Posterior cingulate gyrus (tissue), 11 donors: Measurements from ENCODE around the gene SMC6.

Experiments
- DNase-seq, 10 donors: peaks; one replicate each; pipeline versions ENCODE4 v3.0.0 to v3.0.0-alpha.2; 2020 to 2021; ENCODE audit warnings: mixed read lengths in 3 of 10
- intact Hi-C: fragments of 100-400 bp; cut with DNase I; formaldehyde crosslinking; loops from one replicate; pipeline ENCODE4 v1.15.1; 2023

The SMC6 gene

DNA sequence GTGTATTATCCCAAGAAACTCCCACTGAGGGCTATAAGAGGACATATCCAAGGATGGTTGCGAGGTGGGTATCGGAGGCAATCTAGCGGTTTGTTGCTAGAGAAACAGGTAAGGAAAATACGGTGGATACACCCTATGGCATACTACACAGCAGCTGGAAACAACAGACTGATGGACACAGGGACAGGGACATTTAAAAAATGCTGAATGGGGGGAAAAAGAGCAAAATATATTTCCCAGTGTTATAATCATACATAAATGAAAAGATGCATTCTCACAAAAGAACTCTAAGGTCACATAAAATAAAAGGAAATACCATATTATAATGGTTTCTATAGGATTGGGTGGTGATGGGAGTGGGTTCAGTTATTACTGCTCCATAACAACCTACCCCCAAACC lies 95.9 kb downstream of the SMC6 start:
- DNase-seq = no peak
- intact Hi-C loops = no loop called here

DNA sequence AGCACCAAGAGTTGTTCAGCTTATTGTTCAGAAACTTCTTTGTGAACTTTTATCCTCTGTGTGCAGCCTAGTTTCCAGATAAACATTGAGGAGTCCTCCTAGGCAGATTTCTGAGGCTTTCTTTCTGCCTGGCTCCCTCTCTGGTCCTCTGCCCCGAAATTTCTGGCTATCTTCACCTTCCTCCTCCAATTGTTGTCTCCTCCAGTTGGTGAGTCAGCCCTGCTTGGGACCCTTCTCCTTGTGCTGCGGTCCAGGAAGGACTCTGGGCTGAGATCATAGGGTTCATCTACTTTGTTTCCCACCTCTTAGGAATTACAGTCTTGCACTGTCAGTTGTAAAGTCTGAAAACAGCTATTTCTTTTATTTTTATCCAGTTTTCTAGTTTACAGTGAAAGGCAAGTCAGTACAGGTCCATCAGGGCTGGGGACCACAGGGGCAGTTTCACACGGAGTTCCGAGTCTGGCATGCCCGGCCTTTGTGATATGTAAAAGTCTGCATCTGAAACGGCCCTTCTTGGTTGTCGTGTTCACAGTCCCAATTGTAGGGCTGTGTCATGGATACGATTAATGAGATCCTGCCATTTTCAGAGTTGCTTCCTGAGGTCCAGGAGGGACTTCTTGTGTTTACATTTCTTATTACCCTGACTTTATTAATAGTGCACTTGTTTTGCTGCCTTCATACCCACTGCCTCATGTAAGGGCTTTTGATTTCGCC lies 100.8 kb downstream of the SMC6 start:
- intact Hi-C loops = no loop called here
- DNase-seq = no peak

DNA sequence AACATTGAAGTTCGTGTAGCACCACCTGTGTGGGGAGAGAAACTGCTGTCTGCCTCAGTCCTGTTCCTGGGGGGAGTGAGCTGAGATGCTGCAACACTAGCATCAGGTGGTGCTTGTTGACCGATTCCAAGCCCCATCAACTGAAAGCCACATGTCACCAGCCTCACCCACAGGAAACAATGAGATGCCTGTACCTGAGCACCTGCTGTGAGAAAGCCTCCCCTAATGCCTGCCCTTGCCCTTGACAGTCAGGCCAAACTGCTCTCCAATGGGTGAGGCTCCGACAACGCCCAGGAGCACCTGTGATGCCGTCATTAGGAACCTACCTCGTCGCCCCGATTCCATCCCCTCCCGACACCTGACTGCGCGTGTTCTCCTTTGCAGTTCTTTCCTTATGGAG lies 104.6 kb downstream of the SMC6 start:
- no peak for DNase-seq
- intact Hi-C loops = no loop called here

DNA sequence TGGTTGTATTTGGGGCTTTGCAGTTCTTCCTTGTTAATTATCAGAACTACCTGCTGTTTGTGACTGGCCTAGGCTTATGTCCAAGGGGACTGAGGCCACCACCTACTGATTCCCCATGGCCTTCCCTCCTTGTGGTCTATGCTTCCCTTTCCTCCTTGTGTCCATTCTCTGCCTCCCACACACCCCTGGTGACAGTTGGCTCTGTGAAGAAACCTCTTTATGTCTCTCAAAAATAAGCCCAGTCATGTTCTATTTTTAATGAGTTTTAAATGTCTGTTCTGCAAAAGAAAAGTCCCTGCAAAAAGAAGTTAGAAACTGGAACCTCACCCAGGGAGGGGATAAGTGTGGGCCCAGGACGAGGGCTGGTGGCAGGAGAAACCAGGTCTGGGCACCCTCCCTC lies 105.0 kb downstream of the SMC6 start:
- DNase-seq = no peak
- intact Hi-C loops = no loop called here

DNA sequence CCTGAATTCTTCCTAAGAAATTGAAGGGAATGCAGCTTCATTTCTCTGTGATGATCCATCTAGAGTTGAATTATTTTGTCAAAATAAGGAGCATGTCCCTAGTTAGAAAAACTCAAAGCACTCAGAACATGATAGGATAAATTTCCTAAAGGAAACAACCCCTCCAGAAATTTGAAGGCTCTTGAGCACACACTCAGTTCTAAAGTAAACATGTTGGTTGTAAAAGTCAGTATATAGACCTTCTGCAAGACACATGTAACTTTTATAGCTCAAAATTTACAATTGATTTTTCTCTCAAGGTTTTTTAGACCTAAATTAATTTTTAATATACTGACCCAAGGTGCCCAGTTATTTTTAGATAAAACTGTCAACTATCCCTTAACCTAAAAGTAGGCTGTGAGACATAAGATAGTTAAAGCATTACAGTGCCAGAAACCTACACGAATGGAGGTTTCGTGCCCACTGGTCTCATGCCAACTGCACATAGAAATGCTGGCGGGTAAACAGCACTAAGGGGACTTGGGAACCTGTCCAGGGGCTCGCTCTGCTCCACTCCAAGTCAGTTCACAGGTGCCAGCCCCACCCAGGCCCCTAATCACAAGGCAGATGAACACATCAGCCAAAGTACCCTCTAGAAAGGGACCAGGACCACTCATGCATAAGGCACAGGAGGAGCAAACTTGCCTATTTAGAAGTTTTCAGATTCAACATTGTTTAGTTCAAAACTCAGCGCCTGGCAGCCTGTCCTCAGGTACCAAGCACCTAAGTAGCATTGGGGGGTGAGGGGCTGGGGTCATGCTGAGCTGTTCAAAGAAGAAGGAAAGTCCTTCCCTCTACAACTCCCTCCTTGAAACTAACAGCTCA lies 106.5 kb downstream of the SMC6 start:
- DNase-seq = no peak
- intact Hi-C loops = loop anchor here (1.0 kb wide), 1 partner anchor 23 kb away; no protein-coding TSS in a partner anchor

DNA sequence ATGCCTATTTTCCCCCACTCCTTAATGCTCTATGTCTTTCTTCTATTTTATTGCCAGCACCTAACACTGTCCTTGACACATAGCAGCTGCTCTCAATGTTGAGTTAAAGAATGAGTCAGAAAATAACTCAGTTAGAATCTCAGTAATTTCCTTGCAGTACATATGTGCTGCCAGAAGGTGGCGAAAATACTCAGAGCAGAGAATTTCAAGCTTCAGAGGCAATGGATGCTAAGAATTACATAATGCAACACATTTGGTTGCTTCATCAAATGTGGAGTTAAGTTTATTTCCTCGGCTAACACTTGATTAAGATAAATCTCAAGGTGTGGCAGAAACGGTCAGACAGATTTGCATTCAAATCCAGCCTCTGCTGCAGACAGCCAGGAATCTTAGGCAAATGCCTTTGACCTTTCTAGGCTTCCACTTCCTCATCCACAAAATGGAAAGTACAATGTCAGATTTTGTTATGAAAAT lies 107.5 kb downstream of the SMC6 start:
- intact Hi-C loops = loop anchor here (1.0 kb wide), 1 partner anchor 24 kb away; no protein-coding TSS in a partner anchor
- DNase-seq = peak in 2 of 10 donors; percentile 40 to 44

DNA sequence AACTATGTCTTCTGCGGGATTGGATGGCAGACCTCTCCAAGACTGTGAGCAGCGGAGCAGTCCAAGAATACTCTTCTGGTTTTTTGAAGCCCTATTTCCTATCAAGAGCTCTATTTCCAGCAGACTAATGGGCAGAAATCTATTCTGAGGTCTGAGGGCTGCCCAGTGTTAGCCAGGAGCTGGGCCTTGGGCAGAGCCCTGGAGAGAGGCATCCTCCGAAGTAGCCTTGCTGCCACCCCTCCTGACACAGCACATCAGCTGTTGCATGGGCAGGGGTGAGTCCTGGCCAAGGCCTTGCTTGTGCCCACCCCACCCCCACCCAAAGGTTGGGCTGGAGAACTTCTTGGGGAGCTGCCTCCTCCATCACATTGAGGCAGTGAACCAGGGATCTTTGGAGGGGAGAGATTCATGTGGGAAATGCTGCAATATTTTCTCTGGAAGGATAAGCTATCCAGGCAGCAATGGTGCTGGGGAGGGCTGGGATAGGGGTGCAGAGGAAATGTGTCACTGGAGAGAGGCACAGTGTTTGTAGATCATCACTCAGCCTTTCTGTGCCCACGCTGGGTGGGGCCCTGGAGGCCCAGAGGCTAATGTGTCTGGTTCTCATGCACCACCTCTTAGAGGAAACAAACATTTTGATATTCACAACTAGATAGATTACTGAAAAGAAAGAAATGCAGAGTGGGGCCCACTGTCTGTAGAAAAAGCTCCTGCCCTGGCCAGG lies 108.5 kb downstream of the SMC6 start:
- intact Hi-C loops = no loop called here
- no peak for DNase-seq

DNA sequence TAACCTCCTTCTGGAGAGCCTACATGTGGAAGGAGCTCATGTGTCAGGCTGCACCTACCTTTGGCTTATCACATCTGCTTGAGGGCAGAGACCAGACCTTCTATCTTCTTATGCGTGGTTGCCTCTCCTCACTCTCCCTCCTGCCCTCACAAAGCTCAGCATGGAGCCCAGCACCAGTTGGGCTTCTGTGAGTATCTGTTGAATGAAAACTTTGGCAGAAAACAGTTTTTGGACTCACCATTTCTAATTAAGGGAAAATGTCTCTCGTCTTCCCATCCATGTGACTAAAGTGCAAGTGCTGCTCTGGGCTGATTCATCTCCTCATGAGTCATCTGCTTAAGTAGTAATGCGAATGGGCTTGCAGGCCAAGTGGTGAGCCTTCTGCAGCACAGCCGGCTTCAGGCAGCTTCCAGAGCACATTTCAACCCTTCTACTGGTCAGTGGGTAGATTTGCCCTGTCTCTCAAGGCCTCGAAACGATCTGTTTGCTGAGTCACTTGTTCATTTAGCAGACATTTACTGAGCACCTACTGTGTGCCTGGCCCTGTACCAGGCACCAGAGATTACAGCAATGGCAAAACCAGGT lies 110.5 kb downstream of the SMC6 start:
- DNase-seq = peak in 2 of 10 donors; percentile 35 to 50
- intact Hi-C loops = no loop called here

DNA sequence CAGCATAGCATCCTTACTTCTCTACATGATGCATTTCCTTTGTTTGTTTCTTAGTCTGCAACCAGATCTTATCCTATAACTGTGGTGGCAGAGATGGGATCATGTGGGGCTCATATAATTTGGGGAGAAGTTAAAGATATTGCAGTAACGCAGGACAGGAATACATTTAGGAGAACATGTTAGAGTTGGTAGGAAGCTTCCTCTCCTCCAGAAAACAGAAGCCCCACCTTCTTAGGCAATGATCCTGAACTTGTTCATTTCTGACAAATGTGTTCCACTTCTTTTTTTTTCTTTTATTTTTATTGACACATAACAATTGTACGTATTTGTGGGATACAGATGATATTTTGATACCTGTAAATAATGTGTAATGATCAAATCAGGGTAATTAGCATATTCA lies 113.2 kb downstream of the SMC6 start:
- no peak for DNase-seq
- intact Hi-C loops = no loop called here

DNA sequence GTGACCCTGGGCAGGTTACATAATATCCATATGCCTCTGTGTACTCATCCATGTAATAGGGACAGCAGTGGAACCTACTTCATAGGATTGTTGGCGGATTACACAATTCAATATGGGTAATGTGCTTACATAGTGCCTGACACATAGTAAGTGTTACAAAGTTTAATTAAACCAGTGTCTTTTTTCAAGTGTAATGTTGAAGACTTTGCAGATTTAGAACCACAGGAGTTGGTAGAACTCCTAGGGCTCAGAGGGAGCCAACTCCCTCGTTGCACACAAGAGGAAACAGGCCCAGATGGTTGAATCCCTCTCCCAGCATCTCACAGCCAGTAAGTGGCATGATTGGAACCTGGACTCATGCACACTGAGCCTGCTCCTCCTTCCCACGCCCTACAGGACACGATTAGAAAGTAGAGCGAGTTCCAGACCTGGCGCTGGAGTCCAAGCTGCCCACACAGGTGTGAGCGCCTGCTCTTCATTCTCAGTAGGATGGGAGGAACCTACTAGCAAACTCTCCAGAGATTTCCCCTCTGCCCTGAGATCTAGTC lies 115.3 kb downstream of the SMC6 start:
- intact Hi-C loops = no loop called here
- peak in 6 of 10 donors; percentile 43 to 90 (median 50) for DNase-seq

DNA sequence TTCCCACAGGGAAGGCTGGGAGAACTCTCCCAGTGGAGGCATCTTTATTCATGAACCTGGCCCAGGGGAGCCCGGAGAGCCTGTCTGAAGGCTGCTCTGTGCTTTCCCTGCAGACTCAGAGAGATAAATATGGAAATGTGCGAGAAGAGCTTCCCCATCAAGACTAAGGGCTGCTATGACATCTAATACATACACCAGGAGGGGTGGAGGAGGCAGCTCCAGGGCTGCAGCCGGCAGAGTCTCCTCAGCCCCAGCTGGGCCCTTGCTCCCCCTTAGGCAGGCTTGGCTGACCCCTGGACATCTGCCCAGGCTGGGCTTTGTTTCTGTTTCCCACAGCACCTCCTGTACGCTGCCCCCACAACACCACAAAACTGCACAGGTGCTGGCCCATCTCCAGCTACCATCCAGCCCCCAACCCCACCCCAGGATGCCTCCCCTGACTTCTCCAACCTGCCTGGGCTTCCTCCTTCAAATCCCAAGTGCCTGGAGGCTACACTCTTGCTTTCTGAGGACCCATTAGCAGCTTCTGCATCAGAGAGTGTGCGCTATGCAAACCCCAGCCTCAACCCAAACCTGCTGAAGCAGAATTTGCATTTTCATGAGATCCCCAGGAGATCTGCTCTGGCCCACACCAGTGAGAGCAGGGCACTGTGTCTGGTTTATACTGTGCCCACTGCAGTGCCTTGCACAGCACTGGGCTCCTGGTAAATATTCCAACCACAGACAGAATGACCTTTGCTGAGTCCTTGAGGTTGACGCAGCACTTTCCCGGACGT lies 116.3 kb downstream of the SMC6 start:
- intact Hi-C loops = no loop called here
- no peak for DNase-seq

DNA sequence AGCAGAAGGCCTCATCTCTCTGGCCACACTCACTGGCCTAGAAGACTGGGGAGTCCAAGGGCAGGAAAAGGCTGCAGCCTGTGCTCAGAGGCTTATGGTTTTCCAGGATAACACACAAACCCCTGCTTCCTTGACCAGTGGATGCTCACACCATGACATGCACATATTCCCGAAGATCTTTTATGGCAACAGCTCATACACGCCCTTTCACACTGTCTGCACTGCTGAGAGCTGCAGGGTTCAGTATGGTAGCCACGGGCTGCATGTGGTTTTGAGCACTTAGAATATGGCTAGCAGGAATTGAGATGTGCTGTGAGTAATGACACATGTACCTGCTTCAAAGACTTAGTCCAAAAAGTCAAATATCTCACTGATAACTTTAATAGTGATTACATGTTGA lies 117.4 kb downstream of the SMC6 start:
- intact Hi-C loops = no loop called here
- DNase-seq = no peak

DNA sequence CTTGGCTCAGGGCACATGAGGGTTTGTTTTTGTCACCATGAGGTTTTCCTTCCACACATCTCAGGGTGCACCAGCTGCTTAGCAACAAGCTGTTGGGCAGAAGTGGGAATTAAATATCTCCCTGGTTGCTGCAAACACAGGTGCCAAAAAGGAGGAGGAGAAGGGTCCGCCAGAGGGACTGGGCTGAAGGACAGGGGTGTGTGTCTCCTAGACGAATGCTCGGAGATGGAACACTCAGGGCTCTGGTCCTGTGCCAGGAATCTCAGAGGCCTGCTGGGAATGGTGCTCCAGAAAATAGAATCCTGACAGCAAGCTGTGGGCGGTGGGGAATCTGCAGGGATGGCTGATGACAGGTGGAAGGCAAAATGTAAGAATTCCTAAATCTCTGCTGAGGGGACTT lies 118.6 kb downstream of the SMC6 start:
- DNase-seq = peak in 6 of 10 donors; percentile 49 to 91 (median 75)
- intact Hi-C loops = no loop called here

DNA sequence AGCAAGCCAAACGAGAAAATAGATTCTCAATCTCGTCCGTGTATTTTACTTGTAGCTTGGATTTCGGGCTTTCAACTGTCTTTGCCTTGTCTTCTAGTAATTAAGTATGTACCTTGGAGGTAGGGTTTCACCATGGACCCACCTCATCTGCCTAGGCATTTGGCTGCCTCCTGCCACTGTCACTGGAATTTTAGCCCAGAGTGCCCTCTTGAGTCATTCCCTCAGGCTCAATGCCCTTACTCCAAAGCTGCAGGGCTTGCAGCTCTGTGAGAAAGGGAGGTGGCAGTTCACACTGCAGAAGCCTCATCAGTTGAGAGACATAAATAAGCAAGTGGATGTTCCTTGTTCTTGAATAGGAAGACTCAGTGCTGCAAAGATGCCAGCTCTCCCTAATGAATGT lies 123.5 kb downstream of the SMC6 start:
- DNase-seq = no peak
- intact Hi-C loops = no loop called here

DNA sequence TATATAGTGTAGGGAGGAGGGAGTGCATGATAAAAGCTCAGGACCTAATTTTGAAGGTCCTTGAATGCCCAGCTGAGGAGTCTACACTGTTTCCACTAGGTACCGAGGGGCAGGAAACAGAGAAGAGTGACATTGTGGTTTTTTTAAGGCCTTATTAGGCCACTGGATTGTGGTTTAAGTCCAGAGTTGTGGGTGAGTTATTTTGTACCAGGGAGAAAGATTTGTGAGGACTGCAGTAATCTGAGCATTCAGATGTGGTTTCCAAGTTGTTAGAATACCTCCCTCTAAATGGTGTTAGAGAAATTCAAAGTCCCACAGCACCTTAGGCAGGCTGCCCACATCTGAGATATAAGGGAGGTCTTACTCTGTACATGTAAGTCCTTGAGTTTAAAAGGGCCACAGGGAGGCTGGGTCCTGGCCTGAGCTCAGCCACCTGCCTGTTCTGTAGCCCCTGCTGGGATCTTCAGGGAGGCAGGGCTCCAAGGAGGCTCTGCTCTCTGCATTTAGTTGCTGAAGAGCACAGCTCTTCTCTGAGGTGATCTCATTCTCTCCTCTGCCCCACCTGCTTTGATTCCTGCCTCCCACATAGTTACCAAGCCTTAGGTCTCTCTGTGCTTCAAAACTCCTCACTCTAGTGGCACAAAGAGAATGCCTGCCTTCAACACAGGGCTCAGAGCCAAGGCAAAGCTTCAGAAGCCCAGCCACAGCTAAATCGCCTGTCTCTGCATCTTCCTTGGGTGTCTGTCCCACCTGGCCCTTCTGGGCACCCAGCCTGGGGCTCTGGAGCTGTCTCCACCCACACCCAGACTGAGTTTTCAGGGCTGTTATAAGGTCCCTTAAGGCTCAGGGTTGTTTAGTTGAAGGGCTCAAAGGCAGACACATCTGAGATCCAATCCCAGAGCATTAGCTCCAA lies 125.0 kb downstream of the SMC6 start:
- intact Hi-C loops = no loop called here
- peak in 4 of 10 donors; percentile 36 to 89 (median 75) for DNase-seq

DNA sequence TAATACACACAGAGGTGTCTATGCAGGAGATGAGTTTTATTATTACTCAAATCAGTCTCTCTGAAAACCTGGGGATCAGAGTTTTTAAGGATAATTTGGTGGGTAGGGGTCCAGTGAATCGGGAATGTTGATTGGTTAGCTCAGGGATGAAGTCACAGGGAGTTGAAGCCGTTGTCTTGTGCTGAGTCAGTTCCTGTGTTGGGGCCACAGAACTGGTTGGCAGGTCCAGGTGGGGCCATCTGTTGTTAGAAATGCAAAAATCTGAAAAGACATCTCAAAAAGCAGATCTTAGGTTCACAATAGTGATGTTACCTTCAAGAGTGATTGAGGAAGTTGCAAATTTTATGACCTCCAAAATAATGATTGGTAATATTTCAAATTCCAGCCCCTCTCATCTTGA lies 126.2 kb downstream of the SMC6 start:
- intact Hi-C loops = no loop called here
- DNase-seq = no peak

DNA sequence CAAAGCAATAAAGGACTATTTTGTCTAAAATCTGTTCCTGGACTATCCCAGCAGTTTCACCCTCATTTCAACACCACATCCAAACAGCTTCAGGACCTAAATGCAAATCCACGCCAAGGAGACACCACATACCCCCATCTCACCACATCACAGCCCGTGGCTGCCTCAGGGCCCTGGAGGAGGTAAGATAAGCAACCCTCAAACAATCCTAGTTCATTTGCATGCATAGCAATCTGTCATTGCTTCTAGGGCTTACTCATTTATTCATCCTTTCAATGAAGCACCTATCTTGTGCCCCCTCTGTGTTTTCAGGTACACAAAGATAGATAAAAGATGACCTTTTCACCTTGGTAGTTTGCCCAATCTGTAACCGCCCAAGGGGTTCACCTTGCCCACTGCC lies 126.6 kb downstream of the SMC6 start:
- DNase-seq = no peak
- intact Hi-C loops = no loop called here

DNA sequence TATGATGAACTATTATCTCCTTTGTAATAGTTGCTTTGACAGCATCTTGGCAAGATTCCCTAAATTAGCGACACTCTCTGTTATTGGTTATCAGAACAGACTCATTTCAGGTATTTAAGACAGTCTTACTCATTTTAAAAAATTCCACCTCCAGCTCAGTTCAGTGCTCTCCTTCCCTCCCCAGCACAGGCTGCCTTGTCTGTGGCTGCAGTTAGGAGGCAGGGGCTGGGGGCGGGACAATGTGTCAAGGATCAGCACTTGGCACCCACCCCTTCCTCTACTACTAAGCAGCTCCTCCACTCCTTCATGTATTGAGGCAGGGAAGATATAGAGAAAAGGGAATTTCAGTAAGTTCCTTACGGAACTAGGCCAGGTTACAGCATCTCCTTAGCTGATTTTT lies 128.2 kb downstream of the SMC6 start:
- intact Hi-C loops = no loop called here
- DNase-seq = no peak

DNA sequence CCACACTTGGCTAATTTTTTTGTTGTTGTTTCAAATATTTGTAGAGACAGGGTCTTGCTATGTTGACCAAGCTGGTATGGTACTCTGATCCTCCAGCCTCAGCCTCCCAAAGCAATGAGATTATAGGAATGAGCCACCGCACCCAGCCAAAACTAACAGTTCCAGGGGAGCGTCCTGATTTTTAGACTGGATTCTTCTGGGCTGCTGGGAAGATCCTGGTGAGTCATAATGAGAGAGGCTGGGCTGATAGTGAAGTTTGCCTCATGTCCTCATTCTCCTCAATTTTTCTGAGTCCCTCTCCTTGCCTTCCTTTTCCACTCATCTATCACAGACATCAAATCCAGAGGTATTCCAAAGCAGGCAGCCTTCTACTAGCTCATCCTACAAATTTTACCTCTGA lies 131.8 kb downstream of the SMC6 start:
- intact Hi-C loops = no loop called here
- no peak for DNase-seq
